ENCODE measurements around the gene SOX8. TPM values are rescaled to one million over a fixed set of nuclear protein-coding genes. Genes with fewer than 3 reads are reported as not detected.

The SOX8 gene
- total RNA-seq, 1 experiment from 2014 or later, result not detected

DNA sequence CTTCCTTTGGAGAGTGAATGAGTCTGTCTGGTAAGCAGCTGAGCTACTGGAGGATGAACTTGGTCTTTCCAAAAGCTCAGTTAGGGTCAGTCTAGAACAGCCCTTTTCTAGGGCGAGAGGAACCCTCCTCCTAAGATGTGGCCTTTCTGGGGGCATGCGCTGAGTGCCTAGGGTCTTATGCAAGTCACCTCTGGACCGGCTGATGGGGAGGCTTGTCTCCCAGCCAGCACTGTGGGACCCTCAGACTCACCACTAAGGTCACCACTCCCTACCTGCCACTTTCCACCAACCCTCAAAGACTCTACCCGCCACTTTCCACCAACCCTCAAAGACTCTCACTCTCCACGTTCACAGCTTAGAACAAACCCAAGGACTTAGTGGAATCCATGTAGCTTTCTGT, 37.6 kb upstream of the SOX8 start:
- Histone ChIP-seq H3K36me3 (ENCODE audit: low read depth) (no peaks in the 10 kb centered on the region), H3K4me1 (replicated peaks; ENCODE audit: insufficient read depth) (no peaks in the 10 kb centered on the region), H4K20me1 (ENCODE audit: insufficient read depth) (no peaks in the 10 kb centered on the region), H3K4me3 (no peak overlapping the region), H3K27ac (no peak overlapping the region), H2AFZ (no peak overlapping the region), H3K9me2 (ENCODE audit: insufficient read depth) (no peaks in the 10 kb centered on the region), H3K79me2 (ENCODE audit: low read depth) (no peaks in the 10 kb centered on the region), H3F3A (ENCODE audit: insufficient read depth, low read depth) (no peaks in the 10 kb centered on the region), H3K27me3 (ENCODE audit: insufficient read depth, low read depth) (no peaks in the 10 kb centered on the region), H3K4me2 (no peak overlapping the region), H3K9me3 (ENCODE audit: insufficient read depth, low read depth) (no peaks in the 10 kb centered on the region)
- no TSS peak for BruUV-seq (replicated peaks)
- TF ChIP-seq EZH2 (IDR thresholded peaks at IDR 0.05; ENCODE audit: low read depth) (no peak), CTCF (conservative IDR thresholded peaks at IDR 0.05) (no peak)
- intact Hi-C loops (cut with micrococcal nuclease; ENCODE audit: unreplicated experiment), result no loop called here
- DNase-seq, result no peak
- CTCF ChIA-PET, result no interaction called here
- POLR2A ChIA-PET (ENCODE audit: unreplicated experiment), result no interaction called here

- Histone ChIP-seq H3K9me2 (ENCODE audit: insufficient read depth) (no peaks in the 10 kb centered on the region), H3K9me3 (ENCODE audit: insufficient read depth, low read depth) (no peaks in the 10 kb centered on the region), H3K27ac (no peak overlapping the region), H3K4me2 (no peak overlapping the region), H3K4me1 (replicated peaks; ENCODE audit: insufficient read depth) (no peaks in the 10 kb centered on the region), H4K20me1 (ENCODE audit: insufficient read depth) (no peaks in the 10 kb centered on the region), H3K36me3 (ENCODE audit: low read depth) (no peaks in the 10 kb centered on the region), H3K27me3 (ENCODE audit: insufficient read depth, low read depth) (no peaks in the 10 kb centered on the region), H3K4me3 (no peak overlapping the region), H3F3A (ENCODE audit: insufficient read depth, low read depth) (no peaks in the 10 kb centered on the region), H3K79me2 (ENCODE audit: low read depth) (no peaks in the 10 kb centered on the region), H2AFZ (no peak overlapping the region)
- TF ChIP-seq CTCF (conservative IDR thresholded peaks at IDR 0.05) (no peak), EZH2 (IDR thresholded peaks at IDR 0.05; ENCODE audit: low read depth) (no peak)
- ChIA-PET CTCF (interaction anchor here (0.5 kb wide), 1 partner anchor 19 kb away, joined by 7 read pairs; no protein-coding TSS in a partner anchor), POLR2A (ENCODE audit: unreplicated experiment) (no interaction called here)
- no TSS peak for BruUV-seq (replicated peaks)
- intact Hi-C loops (cut with micrococcal nuclease; ENCODE audit: unreplicated experiment), result no loop called here
- DNase-seq, result no peak
Observed at GRCh38 chr16:945271-946047, 36.1 kb upstream of the SOX8 start.

DNA sequence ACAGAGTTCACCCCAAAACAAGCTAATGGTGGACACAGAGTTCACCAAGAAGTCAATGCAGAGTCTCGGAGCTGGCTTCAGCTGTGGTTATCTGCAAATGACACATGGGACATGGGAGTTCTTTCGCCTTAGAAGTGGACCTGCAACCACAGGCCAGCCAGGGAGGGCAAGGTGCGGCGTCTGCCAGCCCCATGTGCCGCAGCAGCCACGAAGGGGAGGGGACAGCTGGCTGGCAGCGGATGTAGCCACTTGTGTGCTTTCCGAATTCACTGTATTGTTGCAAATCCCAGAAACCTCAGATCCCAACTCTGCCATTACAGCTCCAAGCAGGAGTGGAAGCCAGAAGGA, 35.5 kb upstream of the SOX8 start:
- BruUV-seq (replicated peaks), result no TSS peak

More for the DNA sequence above, 35.5 kb upstream of the SOX8 start:
- intact Hi-C loops (cut with micrococcal nuclease; ENCODE audit: unreplicated experiment), result no loop called here
- Histone ChIP-seq H3K4me1 (replicated peaks; ENCODE audit: insufficient read depth) (no peaks in the 10 kb centered on the region), H3K36me3 (ENCODE audit: low read depth) (no peaks in the 10 kb centered on the region), H3K9me3 (ENCODE audit: insufficient read depth, low read depth) (no peaks in the 10 kb centered on the region), H3K4me2 (no peak overlapping the region), H4K20me1 (ENCODE audit: insufficient read depth) (no peaks in the 10 kb centered on the region), H3K27ac (no peak overlapping the region), H3K9me2 (ENCODE audit: insufficient read depth) (no peaks in the 10 kb centered on the region), H3F3A (ENCODE audit: insufficient read depth, low read depth) (no peaks in the 10 kb centered on the region), H3K79me2 (ENCODE audit: low read depth) (no peaks in the 10 kb centered on the region), H3K4me3 (no peak overlapping the region), H3K27me3 (ENCODE audit: insufficient read depth, low read depth) (no peaks in the 10 kb centered on the region), H2AFZ (no peak overlapping the region)
- ChIA-PET CTCF (interaction anchor here (0.5 kb wide), 1 partner anchor 18 kb away, joined by 7 read pairs; no protein-coding TSS in a partner anchor), POLR2A (ENCODE audit: unreplicated experiment) (no interaction called here)
- DNase-seq, result peak in 1 of 2 experiments; percentile 43
- TF ChIP-seq CTCF (conservative IDR thresholded peaks at IDR 0.05), result no peak
- no peak for TF ChIP-seq EZH2 (IDR thresholded peaks at IDR 0.05; ENCODE audit: low read depth)

Data from PC-9 (cell line).